HG03460 (cell line): Measurements from ENCODE around the gene INPP5A.

Experiments used
- ATAC-seq: cut with Tn5 transposase; IDR thresholded peaks from one replicate; pipeline ENCODE4 v1.9.1; 2021; ENCODE audit not compliant: unreplicated experiment

INPP5A gene

DNA sequence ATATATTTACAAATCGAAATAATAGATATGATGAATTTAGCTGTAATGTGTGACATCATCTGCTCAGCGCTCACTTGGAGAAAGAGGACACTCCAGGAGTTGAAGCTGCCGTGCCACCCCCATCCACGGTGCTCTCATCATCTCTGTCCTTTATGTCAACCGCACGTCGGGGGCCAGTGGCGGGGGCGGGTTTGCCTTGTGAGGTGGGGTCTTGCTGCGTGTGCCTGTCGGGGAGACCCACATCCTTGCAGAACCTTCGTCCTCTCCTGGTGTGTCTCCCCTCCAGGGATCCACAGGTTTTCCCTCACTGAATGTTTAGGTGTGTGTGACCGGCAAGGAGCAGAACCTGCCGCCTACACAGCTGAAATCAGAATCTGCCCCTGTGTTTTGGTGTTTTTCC, 71.6 kb downstream of the INPP5A start:
- no peak for ATAC-seq

- no peak for ATAC-seq
These were observed 72.6 kb downstream of the INPP5A start for GRCh38 chr10:132610071-132610701.

DNA sequence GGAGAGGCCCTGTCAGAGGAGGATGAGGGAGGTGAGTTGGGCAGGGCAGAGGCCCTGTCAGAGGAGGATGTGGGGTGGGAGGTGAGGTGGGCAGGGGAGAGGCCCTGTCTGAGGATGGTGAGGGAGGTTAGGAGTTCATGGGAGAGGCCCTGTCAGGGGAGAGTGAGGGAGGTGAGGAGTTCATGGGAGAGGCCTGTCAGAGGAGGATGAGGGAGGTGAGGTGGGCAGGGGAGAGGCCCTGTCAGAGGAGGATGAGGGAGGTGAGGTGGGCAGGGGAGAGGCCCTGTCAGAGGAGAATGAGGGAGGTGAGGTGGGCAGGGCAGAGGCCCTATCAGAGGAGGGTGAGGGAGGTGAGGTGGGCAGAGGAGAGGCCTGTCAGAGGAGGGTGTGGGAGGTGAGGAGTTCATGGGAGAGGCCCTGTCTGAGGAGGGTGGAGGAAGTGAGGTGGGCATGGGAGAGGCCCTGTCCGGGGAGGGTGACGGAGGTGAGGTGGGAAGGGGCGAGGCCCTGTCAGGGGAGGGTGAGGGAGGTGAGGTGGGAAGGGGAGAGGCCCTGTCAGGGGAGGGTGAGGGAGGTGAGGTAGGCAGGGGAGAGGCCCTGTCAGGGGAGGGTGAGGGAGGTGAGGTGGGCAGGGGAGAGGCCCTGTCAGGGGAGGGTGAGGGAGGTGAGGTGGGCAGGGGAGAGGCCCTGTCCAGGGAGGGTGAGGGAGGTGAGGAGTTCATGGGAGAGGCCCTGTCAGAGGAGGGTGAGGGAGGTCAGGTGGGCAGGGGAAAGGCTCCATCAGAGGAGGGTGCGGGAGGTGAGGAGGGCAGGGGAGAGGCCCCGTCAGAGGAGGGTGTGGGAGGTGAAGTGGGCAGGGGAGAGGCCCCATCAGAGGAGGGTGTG, 73.7 kb downstream of the INPP5A start:
- no peak for ATAC-seq

DNA sequence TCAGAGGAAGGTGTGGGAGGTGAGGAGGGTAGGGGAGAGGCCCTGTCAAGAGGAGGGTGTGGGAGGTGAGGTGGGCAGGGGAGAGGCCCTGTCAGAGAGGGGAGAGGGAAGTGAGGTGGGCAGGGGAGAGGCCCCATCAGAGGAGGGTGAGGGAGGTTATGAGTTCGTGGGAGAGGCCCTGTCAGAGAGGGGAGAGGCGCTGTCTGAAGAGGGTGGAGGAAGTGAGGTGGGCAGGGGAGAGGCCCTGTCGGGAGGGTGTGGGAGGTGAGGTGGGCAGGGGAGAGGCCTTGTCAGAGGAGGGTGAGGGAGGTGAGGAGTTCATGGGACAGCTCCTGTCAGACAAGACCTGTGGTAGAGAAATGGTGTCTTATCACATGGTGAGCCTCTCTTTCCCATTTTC, 74.4 kb downstream of the INPP5A start:
- ATAC-seq = no peak

GRCh38 chr10:132612571-132613504, 75.3 kb downstream of the INPP5A start:
- no peak for ATAC-seq

DNA sequence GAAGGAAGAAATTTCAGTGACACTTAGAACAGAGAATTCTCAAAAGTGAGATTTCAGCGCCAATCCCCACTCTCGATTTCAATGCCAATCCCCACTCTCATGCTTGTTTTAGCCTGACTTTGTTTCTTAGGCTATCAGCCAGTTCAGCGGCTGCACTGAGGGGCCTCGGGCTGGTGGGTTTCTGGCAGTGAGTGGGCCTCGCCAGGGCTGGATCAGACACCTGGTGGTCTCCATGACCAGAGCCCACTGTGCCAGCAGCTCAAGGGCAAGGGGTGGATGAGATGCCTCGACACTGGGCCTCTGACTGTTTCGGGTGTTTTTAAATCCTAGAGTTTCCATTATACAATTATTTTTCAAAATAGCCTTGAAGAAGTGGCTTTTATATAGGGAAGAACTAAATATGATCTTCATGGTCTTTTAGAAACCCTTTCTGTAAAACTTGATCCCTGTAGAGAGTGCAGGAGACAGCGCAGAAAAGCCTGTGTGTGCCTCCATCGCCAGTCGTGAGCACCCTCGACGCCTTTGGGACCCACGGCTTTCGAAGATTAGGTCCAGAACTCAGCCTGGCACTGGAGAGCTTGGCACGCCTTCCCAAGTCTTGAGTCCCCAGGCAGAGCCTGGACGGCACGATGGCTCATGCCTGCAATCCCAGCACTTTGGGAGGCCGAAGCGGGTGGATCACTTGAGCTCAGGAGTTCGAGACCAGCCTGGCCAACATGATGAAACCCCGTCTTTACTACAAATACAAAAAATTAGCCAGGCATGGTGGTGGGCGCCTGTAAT, 76.2 kb downstream of the INPP5A start:
- ATAC-seq = no peak

DNA sequence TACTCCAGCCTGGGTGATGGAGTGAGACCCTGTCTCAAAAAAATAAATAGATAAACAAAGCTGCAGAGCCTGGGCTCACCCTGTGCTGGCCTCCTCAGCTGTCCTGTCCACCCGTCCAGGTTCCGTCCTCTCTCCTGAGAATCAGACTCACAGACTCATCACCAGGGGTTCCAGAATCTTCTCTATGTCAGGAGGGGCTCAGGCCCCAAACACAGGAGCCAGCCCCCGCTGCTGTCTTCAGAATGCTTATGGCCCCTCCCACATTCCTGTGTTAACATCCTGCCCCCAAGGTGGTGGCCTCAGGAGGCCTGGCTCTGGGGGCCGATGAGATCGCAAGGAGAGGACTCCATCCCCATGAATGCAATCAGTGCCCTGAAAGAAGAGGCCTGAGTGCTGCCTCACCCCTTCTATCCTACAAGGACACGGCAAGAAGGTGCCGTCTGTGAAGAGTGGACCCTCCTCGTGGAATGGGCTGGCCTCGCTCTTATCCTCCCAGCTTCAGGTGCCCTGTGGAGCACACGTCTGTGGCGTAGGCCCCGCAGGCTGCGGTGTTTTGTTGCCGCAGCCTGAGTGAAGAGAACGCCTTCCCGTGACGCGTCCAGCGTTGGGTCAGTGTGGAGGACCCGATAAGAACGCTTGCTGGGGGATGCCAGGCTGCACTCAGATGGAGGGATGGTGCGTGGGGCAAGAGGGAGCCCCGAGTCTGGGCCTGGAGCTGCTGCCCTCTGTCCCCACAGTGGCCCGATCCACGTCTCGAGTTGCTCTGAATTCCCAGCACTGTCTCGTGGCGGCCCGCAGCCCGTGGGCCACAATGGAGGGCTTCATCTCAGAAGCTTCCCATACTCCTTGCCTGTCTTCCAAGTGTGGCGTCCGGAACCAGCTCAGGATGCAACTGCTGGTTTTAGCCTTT, 77.1 kb downstream of the INPP5A start:
- no peak for ATAC-seq

- no peak for ATAC-seq
These were observed 78.0 kb downstream of the INPP5A start for GRCh38 chr10:132615341-132616169.

DNA sequence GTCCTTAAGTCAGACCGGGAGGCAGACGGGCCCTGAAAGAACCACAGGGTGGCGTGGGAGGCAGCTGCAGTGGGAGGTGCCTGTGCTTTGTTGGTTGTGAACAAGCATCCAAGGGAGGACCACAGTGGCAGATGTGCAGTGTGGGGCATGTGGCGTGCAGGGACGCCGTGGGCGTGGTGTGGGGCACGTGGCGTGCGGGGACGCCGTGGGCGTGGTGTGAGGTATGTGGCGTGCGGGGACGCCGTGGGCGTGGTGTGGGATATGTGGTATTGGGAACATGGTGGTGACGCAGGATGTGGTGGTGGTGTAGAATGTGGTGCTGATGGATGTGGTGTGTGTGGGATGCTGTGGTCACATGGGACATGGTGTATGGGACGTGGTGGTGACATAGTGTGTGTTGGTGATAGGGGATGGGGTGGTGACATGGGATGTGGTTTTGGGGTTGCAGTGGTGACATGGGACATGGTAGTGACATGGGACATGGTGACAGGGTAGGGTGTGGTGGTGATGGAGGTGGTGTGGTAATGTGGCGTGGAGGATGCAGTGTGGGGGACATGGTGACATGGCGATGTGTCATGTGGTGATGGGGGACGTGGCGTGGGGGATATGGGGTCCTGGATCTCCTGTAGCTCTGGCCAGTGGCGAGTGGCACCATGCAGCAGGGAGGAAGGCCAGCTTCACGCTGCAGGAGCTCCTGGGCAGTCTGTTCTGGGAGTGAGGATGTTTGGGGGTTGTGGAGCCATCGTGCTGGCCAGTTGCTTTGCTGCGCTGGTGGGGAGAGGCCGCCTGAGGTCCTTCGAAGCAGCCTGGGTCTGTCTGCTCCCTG, 78.8 kb downstream of the INPP5A start:
- no peak for ATAC-seq

GRCh38 chr10:132616996-132617736, 79.6 kb downstream of the INPP5A start:
- ATAC-seq = no peak

- no peak for ATAC-seq
These were observed 80.1 kb downstream of the INPP5A start for GRCh38 chr10:132617737-132618052.

GRCh38 chr10:132618158-132618919, 80.8 kb downstream of the INPP5A start:
- no peak for ATAC-seq

GRCh38 chr10:132619927-132620326, 82.3 kb downstream of the INPP5A start:
- ATAC-seq = no peak

DNA sequence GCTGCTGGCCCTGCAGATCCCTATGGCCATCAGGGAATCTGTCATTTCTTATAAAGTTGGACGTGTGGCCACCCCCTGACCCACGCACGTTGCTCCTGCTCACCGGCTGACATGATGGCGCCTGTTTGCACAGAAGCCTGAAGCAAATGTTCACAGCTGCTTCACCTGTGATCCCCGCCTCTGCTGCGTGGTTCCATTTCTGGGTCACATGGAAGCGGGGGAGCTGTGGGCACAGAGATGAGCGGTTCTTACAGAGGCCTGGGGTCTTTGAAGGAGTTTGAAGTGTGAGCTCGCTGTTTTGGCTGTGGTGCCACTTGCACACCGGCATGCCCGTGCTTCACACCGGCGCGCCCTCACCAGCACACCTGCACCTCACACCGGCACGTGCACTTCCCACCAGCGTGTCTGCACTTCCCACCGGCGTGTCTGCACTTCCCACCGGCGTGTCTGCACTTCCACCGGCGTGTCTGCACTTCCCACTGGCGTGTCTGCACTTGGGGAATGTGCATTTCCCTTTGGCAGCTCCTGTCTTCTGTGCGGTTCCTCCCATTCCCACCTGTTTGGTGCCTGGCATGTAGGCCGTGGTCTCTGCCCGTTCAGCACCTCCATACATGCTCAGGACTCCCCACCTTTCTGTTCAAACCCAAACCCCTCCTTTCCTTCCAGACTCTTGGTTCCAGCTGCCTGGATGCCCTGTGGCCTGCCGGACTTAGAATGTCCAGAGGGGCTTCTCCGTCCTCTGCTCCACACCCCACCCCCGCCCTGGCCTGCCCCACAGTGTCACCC, 86.7 kb downstream of the INPP5A start:
- ATAC-seq = no peak

DNA sequence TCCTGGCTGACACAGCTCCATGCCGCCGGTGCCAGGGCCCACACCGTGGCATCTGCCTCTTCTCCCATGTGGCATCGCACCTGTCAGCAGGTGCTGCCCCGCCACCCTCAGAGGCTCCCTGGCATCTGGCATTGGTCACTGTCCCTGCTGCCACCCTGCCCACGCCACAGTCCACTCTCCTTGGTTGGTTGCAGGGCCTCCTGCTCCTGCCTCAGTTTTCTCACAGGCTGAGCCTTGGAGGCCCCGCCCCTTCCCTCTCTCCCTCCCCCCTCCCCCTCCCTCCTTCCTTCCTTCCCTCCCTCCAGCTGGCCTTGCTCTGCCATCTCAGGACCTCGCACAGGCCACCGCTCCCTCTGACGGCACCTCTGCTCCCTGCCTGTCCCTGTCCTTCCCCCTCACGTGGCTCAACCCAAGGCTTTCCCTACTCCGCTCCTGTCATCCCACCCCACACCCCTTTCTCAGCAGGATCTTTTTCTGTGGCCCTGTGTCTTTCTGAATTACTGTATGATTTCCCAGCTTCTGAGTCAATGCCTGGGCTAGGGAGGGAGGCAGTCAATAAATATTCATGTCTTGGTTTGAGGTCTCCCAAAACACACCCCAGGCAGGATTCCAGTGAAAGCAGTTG, 87.4 kb downstream of the INPP5A start:
- ATAC-seq = no peak
